Measurements from ENCODE around the gene SERPIND1. TPM values are rescaled to one million over a fixed set of nuclear protein-coding genes. Genes with fewer than 3 reads are reported as not detected.
"Not testable (repeated sequence)": the region's sequence is repeated elsewhere in the genome, so short reads cannot be mapped to it uniquely, and the experiment has no call there.

SERPIND1 gene
- total RNA-seq, 1 donor: 0.09 TPM

GRCh38 chr22:20813056-20813455 lies 39.1 kb downstream of the SERPIND1 start:
- no peak for DNase-seq (ENCODE audit: low read depth)
- H3K4me3 ChIP-seq (ENCODE audit: low read depth, low read length): no peak overlapping the region
- TF ChIP-seq CTCF (IDR thresholded peaks at IDR 0.05; ENCODE audit: insufficient read depth, low read length): no peak

GRCh38 chr22:20814221-20814808 lies 40.4 kb downstream of the SERPIND1 start:
- H3K4me3 ChIP-seq (ENCODE audit: low read depth, low read length): no peak overlapping the region
- TF ChIP-seq CTCF (IDR thresholded peaks at IDR 0.05; ENCODE audit: insufficient read depth, low read length): no peak
- DNase-seq (ENCODE audit: low read depth): no peak

- TF ChIP-seq CTCF (IDR thresholded peaks at IDR 0.05; ENCODE audit: insufficient read depth, low read length): no peak
- no peak for DNase-seq (ENCODE audit: low read depth)
- no peak overlapping the region for H3K4me3 ChIP-seq (ENCODE audit: low read depth, low read length)
These were observed 41.7 kb downstream of the SERPIND1 start for GRCh38 chr22:20815477-20816050.

- TF ChIP-seq CTCF (IDR thresholded peaks at IDR 0.05; ENCODE audit: insufficient read depth, low read length): no peak
- DNase-seq (ENCODE audit: low read depth): no peak
- H3K4me3 ChIP-seq (ENCODE audit: low read depth, low read length): no peak overlapping the region
These were observed 42.6 kb downstream of the SERPIND1 start for GRCh38 chr22:20816559-20816958.

GRCh38 chr22:20818471-20818870 lies 44.6 kb downstream of the SERPIND1 start:
- no peak for TF ChIP-seq CTCF (IDR thresholded peaks at IDR 0.05; ENCODE audit: insufficient read depth, low read length)
- H3K4me3 ChIP-seq (ENCODE audit: low read depth, low read length): no peak overlapping the region
- DNase-seq (ENCODE audit: low read depth): no peak

- TF ChIP-seq CTCF (IDR thresholded peaks at IDR 0.05; ENCODE audit: insufficient read depth, low read length): no peak
- DNase-seq (ENCODE audit: low read depth): no peak
- H3K4me3 ChIP-seq (ENCODE audit: low read depth, low read length): no peak overlapping the region
These were observed 45.6 kb downstream of the SERPIND1 start for GRCh38 chr22:20819471-20819870.

GRCh38 chr22:20821717-20822239 lies 47.9 kb downstream of the SERPIND1 start:
- not testable (repeated sequence) for DNase-seq (ENCODE audit: low read depth); H3K4me3 ChIP-seq (ENCODE audit: low read depth, low read length)
